ENCODE measurements around the gene KRT27. TPM values are rescaled to one million over a fixed set of nuclear protein-coding genes. Genes with fewer than 3 reads are reported as not detected.

The KRT27 gene
- total and polyA plus RNA-seq, 9 of the 15 experiments (the other 6 are each of a cell fraction or from before 2014, with no cell fraction given) = 0.10 TPM; not detected in 8

DNA sequence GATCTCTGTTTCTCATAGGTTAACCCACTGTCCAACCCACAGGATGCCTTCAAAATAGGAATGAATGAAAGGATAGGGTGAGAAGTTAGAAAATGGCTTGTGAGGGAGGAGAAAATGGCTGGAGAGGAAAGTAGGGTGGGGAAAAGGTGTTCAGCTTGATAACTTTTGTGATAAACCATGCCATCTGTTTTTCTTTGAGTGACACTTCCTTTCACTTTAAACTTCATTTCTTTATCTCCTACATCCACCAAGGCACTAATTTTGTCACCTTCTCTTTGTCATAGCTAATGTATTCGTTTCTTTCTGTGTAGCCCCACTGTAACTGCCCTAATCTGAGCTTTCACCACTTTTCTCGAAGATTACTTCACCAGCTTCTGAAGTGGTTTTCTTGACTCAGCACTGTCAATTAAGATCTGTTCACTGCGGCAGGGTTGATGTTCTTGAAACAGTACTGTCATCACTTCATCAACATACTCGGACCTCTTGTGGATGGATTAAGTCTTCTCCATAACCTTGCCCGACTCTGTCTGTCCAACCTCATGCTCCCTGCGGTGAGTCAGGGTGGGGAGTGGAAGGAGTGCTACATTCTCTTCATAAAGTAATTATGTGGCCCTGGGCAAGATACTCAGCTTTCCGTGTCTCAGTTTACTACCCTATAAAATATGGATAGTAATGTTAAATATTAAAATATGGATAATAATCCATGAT lies 45.5 kb upstream of the KRT27 start (continued):
- TF ChIP-seq, protein P1, sequence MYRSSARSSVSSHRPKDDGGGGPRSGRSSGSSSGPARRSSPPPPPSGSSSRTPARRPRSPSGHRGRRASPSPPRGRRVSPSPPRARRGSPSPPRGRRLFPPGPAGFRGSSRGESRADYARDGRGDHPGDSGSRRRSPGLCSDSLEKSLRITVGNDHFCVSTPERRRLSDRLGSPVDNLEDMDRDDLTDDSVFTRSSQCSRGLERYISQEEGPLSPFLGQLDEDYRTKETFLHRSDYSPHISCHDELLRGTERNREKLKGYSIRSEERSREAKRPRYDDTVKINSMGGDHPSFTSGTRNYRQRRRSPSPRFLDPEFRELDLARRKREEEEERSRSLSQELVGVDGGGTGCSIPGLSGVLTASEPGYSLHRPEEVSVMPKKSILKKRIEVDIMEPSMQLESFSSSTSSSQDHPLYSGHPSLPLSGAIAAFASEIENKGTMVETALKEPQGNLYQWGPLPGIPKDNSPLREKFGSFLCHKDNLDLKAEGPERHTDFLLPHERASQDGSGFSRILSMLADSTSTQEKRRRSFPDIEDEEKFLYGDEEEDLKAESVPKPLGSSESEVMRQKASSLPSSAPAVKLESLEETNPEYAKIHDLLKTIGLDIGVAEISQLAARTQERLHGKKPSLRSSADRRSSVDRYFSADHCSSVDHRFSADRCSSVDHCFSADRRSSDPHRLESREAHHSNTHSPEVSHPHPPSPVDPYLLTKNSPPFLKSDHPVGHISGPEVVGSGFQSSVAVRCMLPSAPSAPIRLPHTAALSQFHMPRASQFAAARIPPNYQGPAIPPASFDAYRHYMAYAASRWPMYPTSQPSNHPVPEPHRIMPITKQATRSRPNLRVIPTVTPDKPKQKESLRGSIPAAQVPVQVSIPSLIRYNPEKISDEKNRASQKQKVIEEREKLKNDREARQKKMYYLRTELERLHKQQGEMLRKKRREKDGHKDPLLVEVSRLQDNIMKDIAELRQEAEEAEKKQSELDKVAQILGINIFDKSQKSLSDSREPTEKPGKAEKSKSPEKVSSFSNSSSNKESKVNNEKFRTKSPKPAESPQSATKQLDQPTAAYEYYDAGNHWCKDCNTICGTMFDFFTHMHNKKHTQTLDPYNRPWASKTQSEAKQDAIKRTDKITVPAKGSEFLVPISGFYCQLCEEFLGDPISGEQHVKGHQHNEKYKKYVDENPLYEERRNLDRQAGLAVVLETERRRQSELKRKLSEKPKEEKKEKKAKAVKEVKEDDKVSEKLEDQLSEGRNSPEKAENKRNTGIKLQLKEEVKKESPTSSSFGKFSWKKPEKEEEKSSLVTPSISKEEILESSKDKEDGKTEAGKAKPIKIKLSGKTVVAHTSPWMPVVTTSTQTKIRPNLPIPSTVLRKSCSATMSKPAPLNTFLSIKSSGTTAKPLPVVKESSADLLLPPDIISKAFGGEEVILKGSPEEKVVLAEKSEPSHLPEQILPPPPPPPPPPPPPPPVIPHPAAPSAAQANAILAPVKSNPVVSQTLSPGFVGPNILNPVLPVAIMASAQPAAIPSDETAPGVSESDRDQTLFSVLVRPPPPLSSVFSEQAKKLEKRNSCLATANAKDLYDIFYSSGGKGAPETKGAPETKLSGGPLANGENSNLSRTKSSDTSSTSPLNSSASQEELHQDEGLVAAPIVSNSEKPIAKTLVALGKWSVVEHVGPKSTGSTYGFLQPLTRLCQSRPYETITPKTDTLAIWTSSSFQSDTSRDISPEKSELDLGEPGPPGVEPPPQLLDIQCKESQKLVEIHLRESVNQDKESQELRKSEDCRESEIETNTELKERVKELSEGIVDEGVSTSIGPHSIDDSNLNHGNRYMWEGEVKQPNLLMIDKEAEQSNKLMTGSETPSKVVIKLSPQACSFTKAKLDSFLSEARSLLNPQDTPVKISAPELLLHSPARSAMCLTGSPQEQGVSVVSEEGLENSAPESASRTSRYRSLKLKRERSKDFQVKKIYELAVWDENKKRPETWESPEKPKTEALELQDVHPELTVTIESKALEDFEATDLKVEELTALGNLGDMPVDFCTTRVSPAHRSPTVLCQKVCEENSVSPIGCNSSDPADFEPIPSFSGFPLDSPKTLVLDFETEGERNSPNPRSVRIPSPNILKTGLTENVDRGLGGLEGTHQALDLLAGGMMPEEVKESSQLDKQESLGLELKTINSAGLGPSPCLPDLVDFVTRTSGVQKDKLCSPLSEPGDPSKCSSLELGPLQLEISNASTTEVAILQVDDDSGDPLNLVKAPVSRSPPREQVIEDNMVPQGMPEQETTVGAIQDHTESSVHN (IDR thresholded peaks at IDR 0.05; ENCODE audit: borderline replicate concordance in 1 of 2, low read depth in 1 of 2) = peak in 1 of 2 experiments; percentile 92; a peak in 2 of 4 replicates
- TF ChIP-seq ZZZ3 (IDR thresholded peaks at IDR 0.05) (no peak), KLF6 (CRISPR knock-in tag; IDR thresholded peaks at IDR 0.05; ENCODE audit: borderline replicate concordance) (no peak), SAP30 (IDR thresholded peaks at IDR 0.05; ENCODE audit: borderline replicate concordance, insufficient read depth, low read depth, low read length, poor library complexity, severe bottlenecking) (no peak), NR2C1 (IDR thresholded peaks at IDR 0.05) (no peak), NR2C1 (tag; IDR thresholded peaks at IDR 0.05) (peak; percentile 46; the same call in 1 of the 2 replicates), NCOA1 (IDR thresholded peaks at IDR 0.05; ENCODE audit: low read depth) (peak; percentile 92)
- TF ChIP-seq, protein P2, sequence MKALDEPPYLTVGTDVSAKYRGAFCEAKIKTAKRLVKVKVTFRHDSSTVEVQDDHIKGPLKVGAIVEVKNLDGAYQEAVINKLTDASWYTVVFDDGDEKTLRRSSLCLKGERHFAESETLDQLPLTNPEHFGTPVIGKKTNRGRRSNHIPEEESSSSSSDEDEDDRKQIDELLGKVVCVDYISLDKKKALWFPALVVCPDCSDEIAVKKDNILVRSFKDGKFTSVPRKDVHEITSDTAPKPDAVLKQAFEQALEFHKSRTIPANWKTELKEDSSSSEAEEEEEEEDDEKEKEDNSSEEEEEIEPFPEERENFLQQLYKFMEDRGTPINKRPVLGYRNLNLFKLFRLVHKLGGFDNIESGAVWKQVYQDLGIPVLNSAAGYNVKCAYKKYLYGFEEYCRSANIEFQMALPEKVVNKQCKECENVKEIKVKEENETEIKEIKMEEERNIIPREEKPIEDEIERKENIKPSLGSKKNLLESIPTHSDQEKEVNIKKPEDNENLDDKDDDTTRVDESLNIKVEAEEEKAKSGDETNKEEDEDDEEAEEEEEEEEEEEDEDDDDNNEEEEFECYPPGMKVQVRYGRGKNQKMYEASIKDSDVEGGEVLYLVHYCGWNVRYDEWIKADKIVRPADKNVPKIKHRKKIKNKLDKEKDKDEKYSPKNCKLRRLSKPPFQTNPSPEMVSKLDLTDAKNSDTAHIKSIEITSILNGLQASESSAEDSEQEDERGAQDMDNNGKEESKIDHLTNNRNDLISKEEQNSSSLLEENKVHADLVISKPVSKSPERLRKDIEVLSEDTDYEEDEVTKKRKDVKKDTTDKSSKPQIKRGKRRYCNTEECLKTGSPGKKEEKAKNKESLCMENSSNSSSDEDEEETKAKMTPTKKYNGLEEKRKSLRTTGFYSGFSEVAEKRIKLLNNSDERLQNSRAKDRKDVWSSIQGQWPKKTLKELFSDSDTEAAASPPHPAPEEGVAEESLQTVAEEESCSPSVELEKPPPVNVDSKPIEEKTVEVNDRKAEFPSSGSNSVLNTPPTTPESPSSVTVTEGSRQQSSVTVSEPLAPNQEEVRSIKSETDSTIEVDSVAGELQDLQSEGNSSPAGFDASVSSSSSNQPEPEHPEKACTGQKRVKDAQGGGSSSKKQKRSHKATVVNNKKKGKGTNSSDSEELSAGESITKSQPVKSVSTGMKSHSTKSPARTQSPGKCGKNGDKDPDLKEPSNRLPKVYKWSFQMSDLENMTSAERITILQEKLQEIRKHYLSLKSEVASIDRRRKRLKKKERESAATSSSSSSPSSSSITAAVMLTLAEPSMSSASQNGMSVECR (CRISPR knock-in tag; IDR thresholded peaks at IDR 0.05) = no peak
- TF ChIP-seq, protein P3, sequence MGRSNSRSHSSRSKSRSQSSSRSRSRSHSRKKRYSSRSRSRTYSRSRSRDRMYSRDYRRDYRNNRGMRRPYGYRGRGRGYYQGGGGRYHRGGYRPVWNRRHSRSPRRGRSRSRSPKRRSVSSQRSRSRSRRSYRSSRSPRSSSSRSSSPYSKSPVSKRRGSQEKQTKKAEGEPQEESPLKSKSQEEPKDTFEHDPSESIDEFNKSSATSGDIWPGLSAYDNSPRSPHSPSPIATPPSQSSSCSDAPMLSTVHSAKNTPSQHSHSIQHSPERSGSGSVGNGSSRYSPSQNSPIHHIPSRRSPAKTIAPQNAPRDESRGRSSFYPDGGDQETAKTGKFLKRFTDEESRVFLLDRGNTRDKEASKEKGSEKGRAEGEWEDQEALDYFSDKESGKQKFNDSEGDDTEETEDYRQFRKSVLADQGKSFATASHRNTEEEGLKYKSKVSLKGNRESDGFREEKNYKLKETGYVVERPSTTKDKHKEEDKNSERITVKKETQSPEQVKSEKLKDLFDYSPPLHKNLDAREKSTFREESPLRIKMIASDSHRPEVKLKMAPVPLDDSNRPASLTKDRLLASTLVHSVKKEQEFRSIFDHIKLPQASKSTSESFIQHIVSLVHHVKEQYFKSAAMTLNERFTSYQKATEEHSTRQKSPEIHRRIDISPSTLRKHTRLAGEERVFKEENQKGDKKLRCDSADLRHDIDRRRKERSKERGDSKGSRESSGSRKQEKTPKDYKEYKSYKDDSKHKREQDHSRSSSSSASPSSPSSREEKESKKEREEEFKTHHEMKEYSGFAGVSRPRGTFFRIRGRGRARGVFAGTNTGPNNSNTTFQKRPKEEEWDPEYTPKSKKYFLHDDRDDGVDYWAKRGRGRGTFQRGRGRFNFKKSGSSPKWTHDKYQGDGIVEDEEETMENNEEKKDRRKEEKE (IDR thresholded peaks at IDR 0.05; ENCODE audit: borderline replicate concordance in 1 of 2, control insufficient read depth in 1 of 2, low read depth in 2 of 2, low read length in 1 of 2) = peak in 1 of 2 experiments; percentile 91; a peak in 2 of 4 replicates

Data from K562 (cell line).